ENCODE measurements around the gene PDE8A.

Gene PDE8A

DNA sequence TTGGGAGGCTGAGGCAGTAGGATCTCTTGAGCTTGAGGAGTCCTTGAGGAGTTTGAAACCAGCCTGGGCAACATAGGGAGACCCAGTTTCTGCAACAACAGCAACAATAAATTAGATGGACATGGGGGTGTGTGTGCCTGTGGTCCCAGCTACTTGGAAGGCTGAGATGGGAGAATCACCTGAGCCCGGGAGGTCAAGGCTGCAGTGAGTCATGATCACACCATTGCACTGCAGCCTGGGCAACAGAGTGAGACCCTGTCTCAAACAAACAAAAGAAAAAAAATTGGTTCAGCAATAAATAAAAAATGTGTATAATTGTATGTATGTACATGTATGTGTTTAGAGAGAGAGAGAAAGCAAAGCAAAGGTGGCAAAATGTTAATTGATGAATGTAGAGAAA, 83.1 kb downstream of the PDE8A start:
- no peak overlapping the region for H3K27ac ChIP-seq
- DNase-seq (ENCODE audit: low read depth, low spot score), result no peak

DNA sequence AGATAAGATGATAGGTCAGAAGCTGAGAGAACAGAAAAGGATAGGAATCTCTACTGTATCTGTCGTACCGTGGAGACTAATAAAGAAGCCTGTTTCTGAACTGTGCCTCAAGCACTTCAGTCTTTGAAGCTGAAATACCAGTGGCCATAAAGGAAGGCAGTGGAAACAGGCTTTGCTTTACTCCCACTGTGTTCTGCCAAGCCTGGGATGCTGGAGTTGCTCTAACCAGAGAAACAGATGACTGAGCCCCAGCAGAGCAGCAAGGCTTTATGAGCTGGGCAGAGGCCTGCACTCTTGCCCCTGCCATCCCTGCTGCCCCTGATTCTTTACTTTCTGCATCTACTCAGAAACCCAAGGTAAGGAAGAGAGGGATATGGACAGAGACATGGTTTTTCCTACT, 89.4 kb downstream of the PDE8A start:
- no peak overlapping the region for H3K27ac ChIP-seq
- no peak for DNase-seq (ENCODE audit: low read depth, low spot score)

DNA sequence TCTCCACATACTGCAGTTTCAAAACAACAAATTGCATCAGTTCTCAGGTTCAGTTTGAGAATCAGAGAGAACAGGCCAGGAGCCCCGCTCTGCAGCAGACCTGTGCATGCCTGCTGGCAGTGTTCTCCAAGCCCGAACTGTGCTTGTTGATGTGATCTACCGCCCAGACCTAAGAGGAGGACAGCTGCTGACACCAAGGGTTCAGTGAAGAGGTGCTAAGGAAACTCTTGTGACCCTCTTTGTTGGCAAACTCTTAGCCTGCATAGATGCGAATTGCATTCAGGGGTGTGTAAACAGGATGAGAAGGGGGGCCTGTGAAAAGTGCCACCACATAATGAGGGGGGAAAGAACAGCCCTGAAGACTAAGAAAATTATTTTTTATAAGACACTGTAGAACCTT, 89.8 kb downstream of the PDE8A start:
- H3K27ac ChIP-seq, result no peak overlapping the region
- no peak for DNase-seq (ENCODE audit: low read depth, low spot score)

DNA sequence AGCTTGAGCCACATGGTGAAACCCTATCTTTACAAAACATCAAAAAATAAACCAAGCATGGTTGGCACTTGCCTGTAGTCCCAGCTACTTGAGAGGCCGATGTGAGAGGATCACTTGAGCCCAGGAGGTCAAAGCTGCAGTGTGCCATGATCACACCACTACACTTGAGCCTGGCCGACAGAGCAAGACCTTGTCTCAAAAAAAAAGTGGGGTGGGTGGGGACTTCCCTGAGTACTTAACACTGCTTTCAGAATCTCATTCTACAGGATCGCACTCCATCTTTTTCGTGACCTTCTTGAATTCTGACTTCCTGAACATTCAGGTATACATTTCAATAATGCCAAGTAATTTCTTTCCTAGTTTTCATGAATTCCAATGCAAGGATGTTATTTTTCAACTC, 91.3 kb downstream of the PDE8A start:
- DNase-seq (ENCODE audit: low read depth, low spot score), result no peak
- no peak overlapping the region for H3K27ac ChIP-seq

DNA sequence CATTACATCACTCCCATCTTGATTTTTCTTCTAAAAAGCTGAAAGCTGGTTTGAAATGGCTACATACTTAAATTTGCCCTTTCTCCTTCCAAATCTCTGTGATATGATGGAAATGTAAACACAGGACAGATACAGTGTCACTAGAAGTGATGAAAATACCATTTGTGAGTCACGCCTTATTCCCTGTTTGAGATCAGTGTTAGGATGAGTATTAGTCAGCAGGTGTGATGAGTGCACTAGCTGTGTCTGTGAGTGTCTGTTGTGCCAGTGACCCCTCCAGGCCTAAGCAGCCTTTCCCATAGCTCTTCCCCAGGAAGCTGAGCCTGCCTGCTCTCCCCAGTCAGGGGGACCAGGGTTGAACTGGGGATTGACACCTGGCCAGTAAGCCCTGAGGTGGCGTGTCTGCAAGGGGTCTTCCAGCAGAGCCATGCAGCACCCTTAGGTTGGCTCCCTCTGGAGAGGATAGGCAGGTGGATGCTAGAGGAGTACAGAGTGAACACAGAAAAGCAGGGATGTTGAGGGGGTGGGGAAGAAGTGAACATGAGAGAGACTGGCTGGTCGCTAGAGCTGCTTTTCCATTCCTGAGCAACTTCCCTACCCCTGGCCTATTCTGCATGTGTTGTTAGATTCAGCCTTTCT, 92.0 kb downstream of the PDE8A start:
- DNase-seq (ENCODE audit: low read depth, low spot score), result peak; percentile 31

DNA sequence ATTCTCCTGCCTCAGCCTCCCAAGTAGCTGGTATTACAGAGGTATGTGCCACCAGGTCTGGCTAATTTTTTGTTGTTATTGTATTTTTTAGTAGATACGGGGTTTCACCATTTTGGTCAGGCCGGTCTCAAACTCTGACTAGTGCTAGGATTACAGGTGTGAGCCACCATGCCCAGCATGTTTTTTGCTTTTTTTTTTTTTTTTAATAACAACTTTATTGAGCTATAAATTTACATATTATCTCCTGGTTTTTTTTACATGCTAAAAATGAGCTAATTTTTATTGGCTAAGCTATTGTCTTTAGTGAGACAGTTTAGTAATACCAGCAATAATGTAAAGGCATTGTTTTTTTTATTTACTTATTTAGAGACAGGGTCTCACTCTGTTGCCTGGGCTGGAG, 105.2 kb downstream of the PDE8A start:
- no peak overlapping the region for H3K27ac ChIP-seq
- no peak for DNase-seq (ENCODE audit: low read depth, low spot score)

More for the DNA sequence above, 92.0 kb downstream of the PDE8A start:
- H3K27ac ChIP-seq, result no peak overlapping the region

DNA sequence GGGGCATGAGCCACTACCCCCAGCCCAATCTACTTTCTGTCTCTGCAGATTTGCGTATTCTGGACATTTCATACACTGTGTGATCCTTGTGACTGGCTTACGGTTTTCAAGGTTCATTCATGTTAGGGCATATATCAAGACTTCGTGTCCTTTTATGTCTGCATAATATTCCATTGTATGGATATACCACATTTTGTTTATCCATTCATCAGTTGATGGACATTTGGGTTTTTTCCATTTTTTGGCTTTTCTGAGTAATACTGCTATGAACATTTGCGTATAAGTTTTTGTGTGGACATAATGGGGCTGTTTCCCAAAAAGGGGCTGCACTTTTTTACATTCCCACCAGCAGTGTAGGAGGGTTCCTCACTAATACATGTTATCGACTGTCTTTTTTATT, 106.6 kb downstream of the PDE8A start:
- DNase-seq (ENCODE audit: low read depth, low spot score), result no peak
- no peak overlapping the region for H3K27ac ChIP-seq

DNA sequence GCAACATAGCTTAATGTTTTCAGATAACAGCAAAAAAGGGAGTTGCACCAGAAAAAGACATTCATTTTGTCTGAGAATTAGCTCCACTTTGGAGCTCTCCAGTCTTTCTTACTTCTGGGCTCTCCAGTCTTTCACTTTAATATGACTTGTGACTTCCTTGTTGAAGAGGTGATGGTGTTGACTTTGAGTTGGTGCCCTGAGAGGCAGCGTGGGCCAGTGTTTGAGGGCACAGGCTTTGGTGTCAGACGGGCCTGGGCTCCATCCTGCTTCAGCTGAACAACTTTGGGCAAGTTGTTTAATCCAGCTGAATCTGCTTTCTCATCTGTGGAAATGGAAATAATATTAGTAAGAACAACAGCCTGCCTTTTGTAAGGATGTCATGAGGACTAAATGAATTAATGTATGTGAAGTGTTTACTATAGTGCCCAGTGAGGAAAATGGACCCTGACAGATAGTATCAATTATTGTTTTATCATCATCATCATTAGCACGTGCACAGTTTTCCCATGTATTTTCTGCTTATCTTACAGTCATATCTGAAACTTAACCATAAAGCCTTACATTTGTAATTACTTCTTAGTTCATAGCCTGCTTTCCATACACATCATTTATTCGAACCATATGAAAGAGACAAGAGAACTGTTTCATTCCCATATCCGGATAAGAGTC, 108.4 kb downstream of the PDE8A start:
- H3K27ac ChIP-seq, result no peak overlapping the region
- DNase-seq (ENCODE audit: low read depth, low spot score), result no peak

DNA sequence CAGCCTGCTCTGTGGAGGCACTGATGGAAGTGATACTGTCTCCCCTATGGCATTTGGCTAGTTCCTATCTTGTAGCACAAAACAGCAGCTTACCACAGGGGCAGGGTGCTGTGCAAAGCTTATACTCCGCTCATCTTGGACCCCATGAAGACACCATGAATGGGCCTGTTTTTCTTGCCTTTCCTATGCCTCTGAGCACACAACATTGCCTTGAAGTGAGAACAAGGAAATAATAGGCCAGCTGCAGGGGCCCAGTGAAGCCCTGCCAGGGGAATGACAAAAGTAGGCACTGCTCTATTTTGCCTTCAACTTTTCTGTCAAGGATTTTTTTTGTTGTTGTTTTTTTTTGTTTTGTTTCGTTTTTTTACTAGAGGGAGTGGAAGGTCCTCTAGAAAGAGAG, 110.3 kb downstream of the PDE8A start:
- no peak overlapping the region for H3K27ac ChIP-seq
- no peak for DNase-seq (ENCODE audit: low read depth, low spot score)

DNA sequence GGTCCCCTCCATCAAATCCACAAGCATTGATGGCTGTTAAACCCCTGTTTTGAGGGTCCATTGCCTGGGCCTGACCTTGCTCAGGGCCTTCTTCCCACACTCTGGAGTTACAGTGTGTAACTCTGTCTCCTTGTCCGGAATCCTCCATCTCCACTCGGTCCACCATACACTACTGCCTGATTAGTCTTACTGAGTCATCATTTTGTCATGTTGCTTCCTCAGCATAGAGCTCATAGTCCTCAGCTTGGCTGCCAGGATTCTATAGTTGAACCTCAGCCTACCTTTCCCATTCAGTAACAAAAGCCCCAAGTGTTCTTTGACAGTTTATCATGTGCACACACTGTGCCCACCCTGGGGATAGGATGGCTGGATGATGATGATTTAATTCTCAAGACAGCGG, 113.0 kb downstream of the PDE8A start:
- DNase-seq (ENCODE audit: low read depth, low spot score), result no peak
- no peak overlapping the region for H3K27ac ChIP-seq

DNA sequence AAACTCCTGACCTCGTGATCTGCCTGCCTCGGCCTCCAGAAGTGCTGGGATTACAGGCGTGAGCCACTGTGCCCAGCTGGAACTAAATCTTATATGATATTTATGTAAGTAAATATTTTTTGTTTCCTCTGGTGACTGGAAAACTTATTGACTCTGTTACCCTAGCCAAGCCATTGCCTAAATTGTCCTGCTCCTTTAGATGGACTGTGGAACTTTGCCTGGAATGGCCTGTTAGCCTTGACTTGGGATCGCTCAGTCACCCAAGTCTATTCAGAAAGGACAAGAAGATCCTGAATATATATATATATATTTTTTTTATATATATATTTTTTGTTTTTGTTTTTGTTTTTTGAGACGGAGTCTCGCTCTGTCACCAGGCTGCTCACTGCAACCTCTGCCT, 113.9 kb downstream of the PDE8A start:
- H3K27ac ChIP-seq, result no peak overlapping the region
- DNase-seq (ENCODE audit: low read depth, low spot score), result no peak

DNA sequence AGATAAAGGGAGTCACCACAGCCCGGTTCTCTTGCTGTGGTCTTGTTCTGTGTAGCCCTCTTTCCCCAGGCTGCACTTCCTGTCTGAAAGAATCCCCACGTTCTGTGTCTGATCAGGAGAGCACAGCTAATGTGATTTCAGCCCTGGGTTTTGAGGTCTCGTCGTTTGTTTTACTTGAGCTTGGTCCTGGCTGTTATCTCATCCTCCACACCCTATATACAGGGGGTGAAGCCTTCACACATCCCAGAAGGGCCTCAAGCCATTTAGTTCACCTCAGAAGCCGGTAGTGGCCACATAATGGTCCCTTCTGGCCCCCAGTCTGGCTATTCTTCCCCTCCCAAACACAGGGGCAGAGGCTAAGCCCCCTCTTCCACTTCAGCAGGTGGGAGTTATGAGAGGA, 115.6 kb downstream of the PDE8A start:
- no peak overlapping the region for H3K27ac ChIP-seq

DNA sequence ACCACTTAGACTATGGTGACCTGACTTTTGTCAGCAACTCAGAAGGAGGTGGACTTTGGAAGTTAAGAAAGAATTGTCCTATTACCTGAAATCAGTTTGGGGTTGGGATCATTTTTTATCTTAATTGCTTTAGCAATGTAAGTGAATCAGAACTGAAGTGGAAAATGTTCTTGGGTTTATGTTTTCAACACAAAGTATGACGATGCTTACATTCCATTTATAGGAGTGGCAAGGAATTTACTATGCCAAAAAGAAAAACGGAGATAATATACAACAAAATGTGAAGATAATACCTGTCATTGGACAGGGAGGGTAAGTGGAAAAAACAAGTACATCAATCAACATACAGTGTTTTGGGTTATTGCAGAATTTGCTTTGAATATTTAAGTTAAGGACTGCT, 116.1 kb downstream of the PDE8A start:
- no peak for DNase-seq (ENCODE audit: low read depth, low spot score)
- no peak overlapping the region for H3K27ac ChIP-seq

More for the DNA sequence above, 115.6 kb downstream of the PDE8A start:
- DNase-seq (ENCODE audit: low read depth, low spot score), result no peak

DNA sequence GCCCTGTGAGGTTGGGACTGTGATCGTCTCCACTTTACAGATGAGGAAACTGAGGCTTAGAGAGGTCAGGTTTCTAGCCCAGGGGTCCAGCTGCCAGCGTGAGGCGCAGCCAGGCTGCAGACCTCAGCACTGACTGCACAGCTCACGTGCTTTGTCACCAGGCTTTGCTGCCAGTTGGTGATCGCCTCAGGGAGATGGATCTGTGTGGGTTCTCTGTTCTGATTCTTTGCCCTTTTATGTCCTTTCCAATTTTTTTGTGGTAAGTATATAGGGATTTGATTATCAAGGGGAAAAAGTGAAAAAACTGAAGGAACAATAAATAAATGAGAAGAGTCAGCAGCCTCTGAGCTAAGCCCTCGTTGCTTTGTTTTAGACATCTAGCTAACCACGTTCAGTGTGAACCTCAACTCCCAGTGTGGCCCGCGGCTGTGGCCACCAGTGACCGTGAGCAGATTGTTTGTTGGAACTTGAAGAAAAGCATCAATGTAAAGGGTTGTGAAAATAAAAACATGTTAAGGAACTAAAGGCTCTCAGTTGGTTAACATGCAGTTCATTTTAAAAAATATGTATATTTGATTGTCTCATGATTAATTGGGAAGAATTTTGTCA, 117.6 kb downstream of the PDE8A start:
- no peak overlapping the region for H3K27ac ChIP-seq
- DNase-seq (ENCODE audit: low read depth, low spot score), result no peak

DNA sequence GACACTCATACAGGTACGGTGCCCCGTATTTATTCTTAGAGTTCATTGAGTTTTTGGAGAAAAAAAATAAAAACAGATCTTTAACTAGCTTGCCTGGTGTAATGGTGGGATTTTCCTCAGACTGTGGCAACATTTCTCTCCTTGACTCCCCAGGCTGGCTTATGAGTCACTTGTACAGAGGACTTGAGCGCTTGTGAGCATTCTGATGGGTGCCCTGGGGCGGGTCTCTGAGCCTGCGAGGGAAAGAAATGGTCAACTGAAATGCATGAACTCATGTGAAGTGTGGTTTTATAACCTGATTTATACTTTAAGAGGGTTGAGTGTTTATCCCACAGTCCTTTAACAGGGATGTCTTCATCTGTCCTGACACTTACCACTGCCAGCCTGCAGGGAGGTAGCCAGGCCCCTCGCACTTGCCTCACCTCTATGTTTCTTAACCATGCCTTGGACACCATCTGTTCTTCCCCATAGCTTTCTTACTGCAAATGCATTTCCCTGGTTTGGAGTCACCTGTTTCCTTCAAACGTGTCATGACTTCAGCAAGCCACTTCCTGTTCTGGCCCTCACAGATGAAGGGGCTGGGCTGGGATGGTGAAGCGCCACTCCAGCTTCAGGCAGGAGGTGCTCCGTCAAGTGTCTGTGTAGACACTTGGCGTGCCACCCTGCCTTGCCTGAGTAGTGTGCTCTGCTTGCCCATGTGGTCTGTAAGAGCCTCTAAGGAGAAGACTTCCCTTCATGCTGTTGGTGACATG, 118.7 kb downstream of the PDE8A start:
- no peak overlapping the region for H3K27ac ChIP-seq
- DNase-seq (ENCODE audit: low read depth, low spot score), result no peak

DNA sequence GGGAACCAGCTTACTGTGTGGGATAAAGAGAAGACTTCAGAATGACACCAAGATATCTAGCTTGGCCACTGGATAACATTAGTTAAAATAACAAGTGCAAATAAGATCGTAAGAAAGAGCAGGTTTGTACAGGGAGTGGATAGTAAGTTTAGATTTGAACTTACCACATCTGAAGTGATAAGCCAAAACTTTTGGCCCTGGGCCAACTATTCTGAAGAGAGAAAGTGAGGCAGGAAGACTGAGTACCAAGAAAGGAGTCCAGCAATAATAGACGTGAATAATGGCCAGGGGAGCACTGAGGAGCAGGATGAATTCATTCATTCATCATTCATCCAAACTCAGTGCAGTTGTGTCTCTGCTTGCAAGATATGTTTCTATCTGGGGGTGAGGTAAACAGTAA, 122.9 kb downstream of the PDE8A start:
- DNase-seq (ENCODE audit: low read depth, low spot score), result no peak
- H3K27ac ChIP-seq, result no peak overlapping the region

DNA sequence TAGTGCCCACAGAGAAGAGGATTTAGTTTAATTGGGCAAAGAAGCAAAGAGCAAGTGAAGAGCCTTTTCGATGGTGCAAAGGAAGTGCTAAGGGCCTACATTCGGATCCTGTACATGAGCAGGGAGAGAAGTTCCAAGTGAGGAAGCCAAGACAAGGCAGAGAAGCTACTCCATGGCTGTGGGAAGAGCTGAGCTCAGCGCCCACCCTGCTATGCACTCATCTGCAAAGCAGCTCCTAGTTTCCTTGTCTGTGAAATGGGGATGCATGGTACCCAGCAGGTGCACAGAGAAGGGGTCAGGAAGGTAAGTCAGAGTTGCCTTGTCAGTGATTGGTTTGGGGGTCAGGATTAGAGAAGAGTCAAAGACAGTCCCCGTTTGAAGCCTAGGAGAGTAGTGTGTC, 126.5 kb downstream of the PDE8A start:
- H3K27ac ChIP-seq, result no peak overlapping the region
- DNase-seq (ENCODE audit: low read depth, low spot score), result no peak

DNA sequence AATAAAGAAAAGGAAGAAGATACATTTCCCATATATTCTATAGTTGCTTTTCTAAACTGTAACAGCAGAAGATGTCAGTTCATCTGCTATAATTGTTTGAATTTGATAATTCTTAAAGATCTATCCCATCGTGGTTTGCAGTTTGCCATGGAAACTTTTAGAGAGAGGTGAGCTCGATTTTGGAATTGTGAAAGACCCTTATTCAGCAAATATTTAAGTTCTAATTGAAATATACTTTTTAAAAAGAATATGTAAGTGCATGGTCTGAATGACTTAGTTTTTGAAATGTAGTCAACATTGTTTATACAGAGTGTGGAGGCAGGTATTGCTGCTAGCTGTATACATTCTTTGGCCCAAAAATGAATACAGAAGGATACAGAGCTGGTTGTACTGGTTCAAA, 127.7 kb downstream of the PDE8A start:
- DNase-seq (ENCODE audit: low read depth, low spot score), result no peak
- H3K27ac ChIP-seq, result no peak overlapping the region

DNA sequence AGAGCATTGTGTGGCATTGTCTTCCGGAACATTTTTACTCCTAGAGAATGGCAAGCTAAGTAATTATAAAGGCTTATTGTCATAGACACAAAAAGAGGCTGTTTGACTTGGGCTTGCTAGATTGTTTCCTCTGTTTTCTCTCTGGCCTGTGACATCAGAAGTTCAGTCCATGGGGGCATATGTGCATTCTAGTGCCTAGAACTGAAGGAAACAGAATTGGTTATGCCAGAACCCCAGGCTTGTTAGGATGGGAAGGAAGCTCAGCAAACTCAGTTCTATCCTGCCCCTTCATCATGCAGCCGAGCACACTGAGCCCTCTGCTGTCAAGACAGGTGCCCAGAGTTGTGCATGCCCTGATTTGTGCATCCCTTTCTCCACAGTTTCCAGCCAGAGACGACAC, 131.3 kb downstream of the PDE8A start:
- H3K27ac ChIP-seq, result no peak overlapping the region
- no peak for DNase-seq (ENCODE audit: low read depth, low spot score)

DNA sequence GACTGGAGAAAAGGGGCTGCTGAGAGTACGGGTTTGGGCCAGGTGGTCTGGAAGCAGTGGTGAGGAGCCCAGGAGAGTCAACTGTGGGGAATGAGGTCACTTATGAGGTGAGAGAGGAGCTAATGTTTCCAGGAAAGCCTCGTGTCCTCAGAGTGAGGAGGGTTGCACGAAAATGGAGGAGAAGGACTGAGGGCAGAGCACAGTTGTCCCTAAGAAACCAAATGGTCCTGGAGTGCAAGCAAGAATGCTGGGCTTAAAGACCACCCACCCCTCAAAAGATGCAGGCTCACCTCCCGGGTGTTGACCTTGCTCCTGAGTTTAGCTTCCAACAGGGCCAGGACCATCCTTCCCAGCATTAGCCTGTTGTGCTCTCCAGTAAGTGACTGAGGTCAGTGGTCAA, 133.2 kb downstream of the PDE8A start:
- no peak for DNase-seq (ENCODE audit: low read depth, low spot score)

DNA sequence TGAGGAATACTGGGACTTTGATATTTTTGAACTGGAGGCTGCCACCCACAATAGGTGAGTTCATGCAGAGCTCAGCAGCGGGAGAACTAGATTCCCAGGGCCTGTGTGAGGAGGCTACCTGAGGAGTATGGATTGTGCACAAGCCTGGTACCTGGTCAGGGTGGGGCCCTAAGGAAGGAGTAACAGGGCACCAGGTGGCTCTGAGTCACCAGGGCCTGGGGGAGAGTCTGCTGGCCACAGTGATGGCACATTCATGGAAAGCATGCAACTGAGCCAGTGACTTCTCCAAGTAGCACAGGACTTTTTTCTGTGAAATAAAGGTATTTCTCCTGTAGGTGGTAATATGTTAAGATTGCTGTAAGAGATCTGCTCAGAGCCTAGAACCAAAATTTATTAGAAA, 134.4 kb downstream of the PDE8A start:
- peak; percentile 37 for DNase-seq (ENCODE audit: low read depth, low spot score)
- no peak overlapping the region for H3K27ac ChIP-seq

More for the DNA sequence above, 133.2 kb downstream of the PDE8A start:
- no peak overlapping the region for H3K27ac ChIP-seq

All from epithelial cell of prostate (primary cell).